Measurements from ENCODE around the gene CERS1.

The CERS1 gene

DNA sequence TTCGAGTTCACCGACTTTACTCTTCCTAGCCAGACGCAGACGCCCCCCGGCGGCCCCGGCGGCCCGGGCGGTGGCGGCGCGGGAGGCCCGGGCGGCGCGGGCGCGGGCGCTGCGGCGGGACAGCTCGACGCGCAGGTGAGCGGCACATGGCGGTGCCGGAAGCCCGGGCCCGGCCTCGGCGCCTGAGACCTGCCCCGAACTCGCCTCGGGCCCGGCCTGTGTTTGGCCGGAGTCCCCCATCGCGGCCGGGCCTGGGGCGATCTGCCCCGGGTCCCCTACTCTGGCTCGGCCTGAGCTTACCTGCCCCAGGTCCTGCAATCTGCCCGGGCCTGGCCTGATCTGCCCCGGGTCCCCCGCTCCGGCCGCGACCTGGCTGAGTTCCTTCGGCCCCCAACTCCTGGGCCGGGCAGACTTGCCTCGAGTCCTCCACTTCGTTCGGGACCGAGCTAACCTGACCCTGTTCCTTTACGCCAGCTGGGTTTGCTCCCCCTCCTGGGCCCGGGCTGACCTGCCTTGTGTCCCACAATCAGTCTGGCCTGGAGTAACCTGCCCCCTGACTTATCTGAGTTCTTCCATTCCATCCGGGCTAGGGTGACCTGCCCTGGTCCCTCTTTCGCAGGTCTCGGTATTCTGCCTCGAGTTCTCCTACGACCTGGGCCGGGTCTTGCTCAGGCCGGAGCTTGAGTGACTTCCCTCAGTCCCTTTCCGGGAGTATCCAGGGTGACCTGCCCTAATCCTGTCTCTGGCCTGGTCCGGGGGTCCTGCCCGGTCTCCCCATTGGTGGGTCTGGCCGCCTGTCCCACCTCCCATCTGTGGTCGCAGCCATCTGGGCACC lies 63.4 kb downstream of the CERS1 start:
- peak in 1 of 2 donors; percentile 20 for DNase-seq

DNA sequence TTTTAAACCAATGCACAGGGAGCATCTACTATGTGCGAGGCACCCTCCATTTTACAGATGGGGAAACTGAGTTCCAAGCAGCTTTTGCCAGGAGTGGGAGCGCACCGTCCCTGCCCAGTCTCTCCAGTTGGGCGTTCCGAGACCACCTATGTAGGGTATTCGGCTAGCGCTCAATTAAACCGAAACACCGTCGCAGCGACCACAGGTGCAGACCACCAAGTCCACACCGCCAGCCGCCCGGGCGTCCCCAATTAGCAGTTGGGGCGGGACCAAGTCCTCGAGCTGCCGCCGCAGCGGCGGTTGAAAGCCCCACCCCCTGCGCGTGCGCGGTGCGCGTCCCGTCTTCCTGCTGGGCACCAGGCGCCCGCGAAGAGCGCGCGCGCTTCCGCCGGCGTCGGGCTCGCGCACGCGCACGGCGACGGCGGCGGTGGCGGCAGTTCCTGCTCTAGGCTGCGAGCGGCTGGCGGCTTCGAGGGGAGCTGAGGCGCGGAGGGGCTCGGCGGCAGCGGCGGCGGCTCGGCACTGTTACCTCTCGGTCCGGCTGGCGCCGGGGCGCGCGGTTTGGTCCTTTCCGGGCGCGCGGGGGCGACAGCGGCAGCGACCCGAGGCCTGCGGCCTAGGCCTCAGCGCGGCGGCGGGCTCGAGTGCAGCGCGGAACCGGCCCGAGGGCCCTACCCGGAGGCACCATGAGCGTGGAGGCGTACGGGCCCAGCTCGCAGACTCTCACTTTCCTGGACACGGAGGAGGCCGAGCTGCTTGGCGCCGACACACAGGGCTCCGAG lies 64.2 kb downstream of the CERS1 start, which contains the start of gene UPF1:
UPF1 (plus strand) TSS at position 436 of the 782 bp plus-strand sequence; CDS start at position 687, 251 bp downstream.
- peak; percentile 78 to 80 for DNase-seq

DNA sequence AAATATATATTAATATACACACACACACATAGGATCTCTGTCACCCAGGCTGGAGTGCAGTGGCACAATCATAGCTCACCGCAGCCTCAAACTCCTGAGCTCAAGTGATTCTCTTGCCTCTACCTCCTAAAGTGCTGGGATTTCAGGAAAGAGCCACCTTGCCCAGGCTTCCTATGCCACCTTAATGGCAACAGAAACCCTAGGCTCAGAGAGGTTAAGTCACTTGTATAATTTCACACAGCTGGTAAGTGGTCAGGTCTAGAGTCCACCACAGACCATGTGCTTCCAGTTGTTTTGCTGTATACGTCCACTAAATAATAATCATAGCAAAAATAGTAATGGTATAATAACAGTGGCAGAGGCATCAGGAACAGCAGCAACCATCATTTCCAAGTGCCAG lies 65.5 kb downstream of the CERS1 start:
- no peak for DNase-seq

DNA sequence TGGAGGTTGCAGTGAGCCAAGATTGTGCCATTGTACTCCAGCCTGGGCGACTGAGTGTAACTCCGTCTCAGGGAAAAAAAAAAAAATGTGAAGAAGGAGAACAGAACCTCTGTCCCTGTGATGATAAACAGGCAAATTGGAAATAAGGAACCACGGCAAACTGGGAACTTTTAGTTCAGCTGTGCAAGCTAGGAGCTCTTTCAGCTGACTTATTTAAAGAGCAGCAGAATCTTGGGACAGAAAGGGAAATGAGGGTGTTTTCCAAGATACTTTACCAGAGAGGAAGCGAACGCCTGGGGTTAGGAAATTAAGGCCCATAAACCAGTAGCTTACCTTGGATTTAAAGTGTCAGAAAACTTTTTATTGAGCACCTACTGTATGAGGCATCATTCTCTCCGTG lies 67.2 kb downstream of the CERS1 start:
- DNase-seq = no peak
